ENCODE data around the gene INTS3. TPM values are rescaled to one million over a fixed set of nuclear protein-coding genes. Genes with fewer than 3 reads are reported as not detected.
A peak's percentile ranks its signal among the peaks of the same experiment; 100 is the strongest.

INTS3 gene
- total and polyA plus RNA-seq, 9 of the 15 experiments (the other 6 are each of a cell fraction or from before 2014, with no cell fraction given) = 6.3 to 24.1 (median 14.3) TPM

- TF ChIP-seq BMI1 (IDR thresholded peaks at IDR 0.05; ENCODE audit: low read length) (no peak), ZMIZ1 (IDR thresholded peaks at IDR 0.05; ENCODE audit: low read depth in 2 of 2, low read length in 2 of 2) (peak in 1 of 2 experiments; percentile 48; a peak in 1 of 4 replicates), MAFK (IDR thresholded peaks at IDR 0.05; ENCODE audit: low read length) (no peak), CXXC5 (CRISPR knock-in tag; IDR thresholded peaks at IDR 0.05) (peak; percentile 92), ZNF274 (IDR thresholded peaks at IDR 0.05; ENCODE audit: borderline replicate concordance, low read depth, low read length) (no peak), NFRKB (IDR thresholded peaks at IDR 0.05; ENCODE audit: low read depth) (peak; percentile 40), CGGBP1 (CRISPR knock-in tag; IDR thresholded peaks at IDR 0.05) (peak; percentile 38; the same call in 1 of the 2 replicates), CAMTA2 (CRISPR knock-in tag; conservative IDR thresholded peaks at IDR 0.05) (no peak), EGR1 (conservative IDR thresholded peaks at IDR 0.05) (peak; percentile 81), ZNF583 (CRISPR knock-in tag; IDR thresholded peaks at IDR 0.05) (0 out of 2 replicates have a peak, but pooled peaks have one; percentile 45), CHD4 (IDR thresholded peaks at IDR 0.05; ENCODE audit: insufficient read depth, insufficient replicate concordance, low read depth, low read length, poor library complexity, severe bottlenecking) (no peak), ZBTB1 (CRISPR knock-in tag; IDR thresholded peaks at IDR 0.05; ENCODE audit: borderline replicate concordance, low read depth) (no peak), RREB1 (CRISPR knock-in tag; IDR thresholded peaks at IDR 0.05) (no peak), GTF2B (IDR thresholded peaks at IDR 0.05; ENCODE audit: extremely low read depth, insufficient read length) (no peak), KLF13 (tag; IDR thresholded peaks at IDR 0.05; ENCODE audit: borderline replicate concordance, low read depth) (no peak), ESRRA (IDR thresholded peaks at IDR 0.05; ENCODE audit: borderline replicate concordance, low read depth) (peak; percentile 67; the same call in 1 of the 2 replicates)
These were observed 55.7 kb downstream of the INTS3 start (continued) for GRCh38 chr1:153783233-153784190.

Measured in K562 (cell line).